Aorta (tissue), 5 donors: Measurements from ENCODE around the gene CCL3. TPM values are rescaled to one million over a fixed set of nuclear protein-coding genes. Genes with fewer than 3 reads are reported as not detected.
"Not testable (repeated sequence)": the region's sequence is repeated elsewhere in the genome, so short reads cannot be mapped to it uniquely, and the experiment has no call there.

Experiments used
- ATAC-seq: fragments of 200-7000 bp; cut with Tn5 transposase; one replicate; pipeline ENCODE4 v1.9.1; 2022; ENCODE audit warnings: moderate library complexity; ENCODE audit not compliant: low FRiP score
- DNase-seq, 2 donors: peaks; one replicate each; pipeline ENCODE4 v3.0.0-alpha.2; 2020
- H3K27ac ChIP-seq, 2 donors: one replicate each; pipeline ENCODE4 v1.5.1; 2013; ENCODE audit warnings: low read length in 2 of 2, mild to moderate bottlenecking in 2 of 2, moderate library complexity in 2 of 2, control low read depth in 1 of 2, inconsistent platforms in 1 of 2, low read depth in 1 of 2
- H3K27me3 ChIP-seq, 2 donors: one replicate each; pipeline ENCODE4 v1.6.1; 2013; ENCODE audit warnings: control low read depth in 1 of 2, low read length in 1 of 2, mild to moderate bottlenecking in 1 of 2, moderate library complexity in 1 of 2; ENCODE audit not compliant: insufficient read depth in 2 of 2, control insufficient read depth in 1 of 2
- H3K36me3 ChIP-seq, 2 donors: one replicate each; pipeline ENCODE4 v1.6.1; 2013; ENCODE audit warnings: control low read depth in 1 of 2, low read length in 1 of 2, mild to moderate bottlenecking in 1 of 2; ENCODE audit not compliant: insufficient read depth in 2 of 2, control insufficient read depth in 1 of 2
- H3K4me1 ChIP-seq, 2 donors: one replicate each; pipeline ENCODE4 v1.6.1; 2013; ENCODE audit warnings: low read length in 2 of 2, control low read depth in 1 of 2, mild to moderate bottlenecking in 1 of 2, moderate library complexity in 1 of 2; ENCODE audit not compliant: insufficient read depth in 2 of 2, control insufficient read depth in 1 of 2
- H3K4me3 ChIP-seq, 2 donors: one replicate each; pipeline ENCODE4 v1.5.1; 2013; ENCODE audit warnings: low read length in 2 of 2, control low read depth in 1 of 2, mild to moderate bottlenecking in 1 of 2
- H3K9me3 ChIP-seq: one replicate; pipeline ENCODE4 v1.6.1; 2013; ENCODE audit warnings: mild to moderate bottlenecking, low read length; ENCODE audit not compliant: control insufficient read depth
- WGBS, 2 donors: extraction: QIAGEN DNeasy Blood & Tissue Kit; methylation state at CpG; one replicate each; pipeline ENCODE4 v1.1.7; 2013; 5-methylcytosine and 5-hydroxymethylcytosine counted together
- intact Hi-C, 2 donors: fragments of 100-400 bp; cut with DNase I; formaldehyde crosslinking; loops; one replicate each; pipeline versions ENCODE4 v1.14.2 to v1.15.0; 2022
- polyA plus RNA-seq, 2 donors: library from polyadenylated mRNA; stranded (reverse); fragments of 200-250 nt; gene quantifications; one replicate each; pipeline ENCODE4 v1.2.3, GENCODE V29; 2013
- total RNA-seq, 2 donors: library from RNA; stranded (reverse); fragmentation: NEBNext Ultra II Directional; extraction: Animal tissue kit (Norgen Biotek cat#: 25700); gene quantifications; one replicate each; pipeline ENCODE4 v1.2.1, GENCODE V29; 2021
- donor health status: healthy with polysubstance abuse.
- donor health status: Bipolar disorder and iron deficiency.
- donor health status: DM: no; HTN: no; CAD: no.
- donor health status: DM: no; HTN: no; CAD: no.
- donor health status: DM: yes; HTN: yes; CAD: no.

CCL3 gene
- total and polyA plus RNA-seq, 4 donors: 4.0 to 38.3 (median 12.3) TPM

DNA sequence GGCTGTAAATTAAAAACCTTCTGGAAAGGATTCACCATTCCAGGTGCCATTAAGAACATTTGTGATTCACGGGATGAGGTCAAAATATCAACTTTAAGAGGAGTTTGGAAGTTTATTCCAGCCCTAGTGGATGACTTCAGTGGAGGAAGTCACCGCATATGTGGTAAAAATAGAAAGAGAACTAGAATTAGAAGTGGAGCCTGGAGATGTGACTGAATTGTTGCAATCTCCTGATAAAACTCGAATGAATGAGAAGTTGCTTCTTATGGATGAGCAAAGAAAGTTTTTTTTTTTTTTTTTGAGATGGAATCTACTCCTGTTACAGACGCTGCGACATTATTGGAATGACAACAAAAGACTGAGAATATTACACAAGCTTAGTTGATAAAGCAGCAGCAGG, 40.4 kb upstream of the CCL3 start:
- no peaks in the 10 kb centered on the region for H3K36me3 ChIP-seq
- H3K27ac ChIP-seq: no peak overlapping the region
- intact Hi-C loops: no loop called here
- H3K27me3 ChIP-seq: no peaks in the 10 kb centered on the region
- 34 to 39% methylated on average over 5 of the region's 5 CpGs for WGBS, 2 donors
- DNase-seq (no peak), ATAC-seq (no peak)
- no peaks in the 10 kb centered on the region for H3K4me1 ChIP-seq
- H3K4me3 ChIP-seq: no peak overlapping the region
- H3K9me3 ChIP-seq: peaks cover 3% of the 10 kb centered on the region

- Histone ChIP-seq H3K9me3 (peaks cover 4% of the 10 kb centered on the region), H3K36me3 (no peaks in the 10 kb centered on the region), H3K4me1 (no peaks in the 10 kb centered on the region), H3K27me3 (no peaks in the 10 kb centered on the region), H3K27ac (no peak overlapping the region), H3K4me3 (no peak overlapping the region)
- DNase-seq: no peak
- no peak for ATAC-seq
- WGBS, 2 donors: 68 to 69% methylated on average over 1 of the region's 1 CpG
- intact Hi-C loops: no loop called here
These were observed 39.7 kb upstream of the CCL3 start for GRCh38 chr17:36129616-36130015.

- DNase-seq (no peak), ATAC-seq (no peak)
- no peaks in the 10 kb centered on the region for H3K27me3 ChIP-seq
- no peaks in the 10 kb centered on the region for H3K4me1 ChIP-seq
- H3K9me3 ChIP-seq: peaks cover 4% of the 10 kb centered on the region
- H3K27ac ChIP-seq: no peak overlapping the region
- 45 to 50% methylated on average over 4 of the region's 4 CpGs for WGBS, 2 donors
- no peaks in the 10 kb centered on the region for H3K36me3 ChIP-seq
- no peak overlapping the region for H3K4me3 ChIP-seq
- intact Hi-C loops: no loop called here
These were observed 38.6 kb upstream of the CCL3 start for GRCh38 chr17:36128411-36128978.

GRCh38 chr17:36127911-36128310, 38.0 kb upstream of the CCL3 start:
- Histone ChIP-seq H3K27ac (no peak overlapping the region), H3K4me1 (no peaks in the 10 kb centered on the region), H3K4me3 (no peak overlapping the region), H3K9me3 (peaks cover 4% of the 10 kb centered on the region), H3K36me3 (no peaks in the 10 kb centered on the region), H3K27me3 (no peaks in the 10 kb centered on the region)
- WGBS, 2 donors: 78 to 87% methylated on average over 6 of the region's 6 CpGs
- DNase-seq (no peak), ATAC-seq (no peak)
- intact Hi-C loops: no loop called here

DNA sequence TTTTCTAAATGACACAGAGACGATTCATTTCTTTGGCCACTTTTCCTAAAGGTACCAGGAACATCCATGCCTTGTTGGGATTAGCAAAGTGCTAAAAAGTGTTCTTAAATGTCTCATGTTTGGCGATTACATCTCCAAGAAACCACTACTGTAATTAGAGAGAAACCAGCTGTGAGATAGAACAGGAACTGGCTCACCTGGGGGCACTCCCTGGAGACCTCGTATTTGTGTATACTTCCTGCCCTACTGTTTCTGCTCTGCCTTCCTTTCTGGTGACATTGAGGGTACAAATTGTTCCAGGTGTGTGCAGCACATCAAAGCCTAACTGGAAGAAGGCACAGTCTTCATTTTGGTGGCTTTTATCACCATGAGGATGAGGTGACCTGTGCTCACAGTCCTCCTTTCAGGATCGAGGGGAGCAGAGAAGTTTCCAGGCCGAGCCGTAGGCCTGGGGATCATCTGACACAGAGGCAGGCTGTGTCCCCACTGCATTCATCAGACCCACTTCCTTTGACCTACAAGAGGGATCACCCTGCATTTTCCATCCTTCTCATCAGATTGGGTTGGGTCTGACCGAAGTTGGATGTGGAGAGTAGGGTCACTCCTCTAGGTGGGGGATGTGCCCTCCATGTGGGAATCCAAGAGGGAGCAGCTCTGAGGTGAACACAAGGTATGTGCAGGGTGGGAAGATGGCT, 37.4 kb upstream of the CCL3 start:
- ATAC-seq (no peak), DNase-seq (no peak)
- H3K36me3 ChIP-seq: no peaks in the 10 kb centered on the region
- H3K27ac ChIP-seq: no peak overlapping the region
- intact Hi-C loops: no loop called here
- H3K4me3 ChIP-seq: no peak overlapping the region
- WGBS, 2 donors: 84 to 86% methylated on average over 7 of the region's 7 CpGs
- H3K9me3 ChIP-seq: peaks cover 4% of the 10 kb centered on the region
- no peaks in the 10 kb centered on the region for H3K27me3 ChIP-seq
- H3K4me1 ChIP-seq: no peaks in the 10 kb centered on the region

- DNase-seq (no peak), ATAC-seq (no peak)
- intact Hi-C loops: no loop called here
- no peaks in the 10 kb centered on the region for H3K27me3 ChIP-seq
- H3K4me3 ChIP-seq: no peak overlapping the region
- peaks cover 4% of the 10 kb centered on the region for H3K9me3 ChIP-seq
- H3K27ac ChIP-seq: no peak overlapping the region
- no peaks in the 10 kb centered on the region for H3K36me3 ChIP-seq
- 80 to 85% methylated on average over 9 of the region's 9 CpGs for WGBS, 2 donors
- no peaks in the 10 kb centered on the region for H3K4me1 ChIP-seq
These were observed 35.2 kb upstream of the CCL3 start for GRCh38 chr17:36124879-36125824.

DNA sequence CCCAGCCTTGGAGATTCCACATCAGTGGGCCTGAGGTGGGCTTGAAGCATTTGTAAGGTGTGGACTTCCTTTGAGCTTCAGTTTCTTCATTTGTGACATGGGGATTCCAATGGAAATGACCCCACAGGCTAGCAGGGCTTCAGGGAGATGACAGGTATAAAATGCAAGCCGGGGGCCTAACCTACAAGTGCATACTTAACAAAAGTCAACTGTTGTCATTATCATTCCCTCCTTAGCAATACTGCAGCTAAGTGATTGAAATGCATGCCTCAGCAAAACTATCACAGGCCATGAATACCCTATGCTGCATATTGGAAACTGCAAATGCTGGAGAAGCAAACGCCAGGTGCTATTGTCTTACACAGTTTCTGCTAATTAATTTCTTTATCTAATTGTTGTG, 33.5 kb upstream of the CCL3 start:
- no peak overlapping the region for H3K4me3 ChIP-seq
- no peak for DNase-seq
- ATAC-seq: no peak
- intact Hi-C loops: no loop called here
- H3K27me3 ChIP-seq: no peaks in the 10 kb centered on the region
- WGBS, 2 donors: 67 to 73% methylated on average over 2 of the region's 2 CpGs
- no peaks in the 10 kb centered on the region for H3K36me3 ChIP-seq
- no peaks in the 10 kb centered on the region for H3K4me1 ChIP-seq
- no peak overlapping the region for H3K27ac ChIP-seq
- peaks cover 4% of the 10 kb centered on the region for H3K9me3 ChIP-seq

GRCh38 chr17:36121099-36121498, 31.2 kb upstream of the CCL3 start:
- H3K36me3 ChIP-seq, H3K27me3 ChIP-seq, H3K9me3 ChIP-seq, H3K27ac ChIP-seq, DNase-seq, H3K4me3 ChIP-seq, ATAC-seq, intact Hi-C loops, H3K4me1 ChIP-seq: not testable (repeated sequence)
- 64 to 74% methylated on average over 6 of the region's 6 CpGs for WGBS, 2 donors
